CD4-positive, alpha-beta T cell treated with Interferon gamma for 1 hour (primary cell): Measurements from ENCODE around the gene ST6GALNAC2.

Experiments
- DNase-seq: peaks from one replicate; pipeline ENCODE4 v3.0.0-alpha.2; 2020

ST6GALNAC2 gene

GRCh38 chr17:76599694-76600460 lies 14.2 kb upstream of the ST6GALNAC2 start:
- DNase-seq: no peak

- peak; percentile 52 for DNase-seq
Measured at GRCh38 chr17:76598004-76598439, 12.4 kb upstream of the ST6GALNAC2 start.

- DNase-seq: peak; percentile 35
Measured at GRCh38 chr17:76597156-76598003, 11.7 kb upstream of the ST6GALNAC2 start.

- no peak for DNase-seq
Measured at GRCh38 chr17:76594690-76595089, 9.0 kb upstream of the ST6GALNAC2 start.

GRCh38 chr17:76593959-76594358 lies 8.3 kb upstream of the ST6GALNAC2 start:
- DNase-seq: no peak

GRCh38 chr17:76593384-76593826 lies 7.7 kb upstream of the ST6GALNAC2 start:
- DNase-seq: no peak

- no peak for DNase-seq
Measured at GRCh38 chr17:76588182-76588581, 2.5 kb upstream of the ST6GALNAC2 start.

- no peak for DNase-seq
Measured at GRCh38 chr17:76586741-76587487, 1.3 kb upstream of the ST6GALNAC2 start.

GRCh38 chr17:76585033-76585648 lies 519 bp downstream of the ST6GALNAC2 start:
- DNase-seq: no peak

- no peak for DNase-seq
Measured at GRCh38 chr17:76584427-76585032, 1.1 kb downstream of the ST6GALNAC2 start.

- no peak for DNase-seq
Measured at GRCh38 chr17:76582660-76583059, 3.0 kb downstream of the ST6GALNAC2 start.

- DNase-seq: no peak
Measured at GRCh38 chr17:76581515-76581914, 4.1 kb downstream of the ST6GALNAC2 start.

- no peak for DNase-seq
Measured at GRCh38 chr17:76579281-76579680, 6.4 kb downstream of the ST6GALNAC2 start.

GRCh38 chr17:76578376-76578775 lies 7.3 kb downstream of the ST6GALNAC2 start:
- no peak for DNase-seq

- no peak for DNase-seq
Measured at GRCh38 chr17:76577876-76578275, 7.8 kb downstream of the ST6GALNAC2 start.

- no peak for DNase-seq
Measured at GRCh38 chr17:76576189-76576588, 9.5 kb downstream of the ST6GALNAC2 start.

- DNase-seq: no peak
Measured at GRCh38 chr17:76575570-76575969, 10.1 kb downstream of the ST6GALNAC2 start.

GRCh38 chr17:76574166-76574565 lies 11.5 kb downstream of the ST6GALNAC2 start:
- no peak for DNase-seq

- no peak for DNase-seq
Measured at GRCh38 chr17:76573096-76573495, 12.6 kb downstream of the ST6GALNAC2 start.

- no peak for DNase-seq
Measured at GRCh38 chr17:76572201-76572910, 13.3 kb downstream of the ST6GALNAC2 start.

- no peak for DNase-seq
Measured at GRCh38 chr17:76570877-76571471, 14.7 kb downstream of the ST6GALNAC2 start.
